ENCODE measurements around the gene PYY.
"Not testable (repeated sequence)": the region's sequence is repeated elsewhere in the genome, so short reads cannot be mapped to it uniquely, and the experiment has no call there.

PYY gene

GRCh38 chr17:43946781-43947180 is 7.0 kb downstream of the PYY start:
- DNase-seq (ENCODE audit: low read depth in 4 of 4, low spot score in 1 of 4), result no peak

DNA sequence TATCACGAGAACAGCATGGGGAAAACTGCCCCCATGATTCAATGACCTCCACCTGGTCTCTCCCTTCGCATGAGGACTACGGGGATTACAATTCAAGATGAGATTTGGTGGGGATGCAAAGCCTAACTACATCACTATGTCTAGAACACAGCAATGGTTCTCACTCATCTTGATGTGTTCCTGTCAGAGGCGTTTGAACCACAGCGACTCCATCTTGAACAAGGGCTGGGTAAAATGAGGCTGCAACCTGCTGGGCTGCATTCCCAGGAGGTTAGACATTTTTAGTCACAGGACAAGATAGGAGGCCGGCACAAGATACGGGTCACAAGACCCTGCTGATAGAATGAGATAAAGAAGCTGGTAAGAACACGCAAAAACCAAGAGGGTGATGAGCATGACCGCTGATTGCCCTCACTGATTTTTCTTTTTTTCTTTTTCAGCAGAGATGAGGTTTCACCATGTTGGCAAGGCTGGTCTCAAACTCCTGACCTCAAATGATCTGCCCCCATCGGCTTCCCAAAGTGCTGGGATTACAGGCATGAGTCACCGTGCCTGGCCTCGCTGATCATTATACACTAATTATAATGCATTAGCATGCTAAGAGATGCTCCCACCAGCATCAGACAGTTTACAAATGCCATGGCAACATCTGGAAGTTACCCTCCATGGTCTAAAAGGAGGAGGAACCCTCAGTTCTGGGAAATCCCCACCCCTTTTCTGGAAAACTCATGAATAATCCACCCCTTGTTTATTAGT is 8.5 kb downstream of the PYY start:
- DNase-seq (ENCODE audit: low read depth in 4 of 4, low spot score in 1 of 4), result no peak

- no peak for DNase-seq (ENCODE audit: low read depth in 4 of 4, low spot score in 1 of 4)
Observed at GRCh38 chr17:43942051-43942685, 11.6 kb downstream of the PYY start, which contains the start of gene PPY. Gene PPY, minus strand, starts transcription at chr17:43942476. Its CDS starts 822 bp downstream, at chr17:43941654.

- DNase-seq (ENCODE audit: low read depth in 4 of 4, low spot score in 1 of 4), result peak in 1 of 4 experiments; percentile 12
Observed at GRCh38 chr17:43940630-43941029, 13.1 kb downstream of the PYY start.

- no peak for DNase-seq (ENCODE audit: low read depth in 4 of 4, low spot score in 1 of 4)
Observed at GRCh38 chr17:43939886-43940285, 13.9 kb downstream of the PYY start.

- not testable (repeated sequence) for DNase-seq (ENCODE audit: low read depth in 4 of 4, low spot score in 1 of 4)
Observed at GRCh38 chr17:43939452-43939851, 14.3 kb downstream of the PYY start.

DNA sequence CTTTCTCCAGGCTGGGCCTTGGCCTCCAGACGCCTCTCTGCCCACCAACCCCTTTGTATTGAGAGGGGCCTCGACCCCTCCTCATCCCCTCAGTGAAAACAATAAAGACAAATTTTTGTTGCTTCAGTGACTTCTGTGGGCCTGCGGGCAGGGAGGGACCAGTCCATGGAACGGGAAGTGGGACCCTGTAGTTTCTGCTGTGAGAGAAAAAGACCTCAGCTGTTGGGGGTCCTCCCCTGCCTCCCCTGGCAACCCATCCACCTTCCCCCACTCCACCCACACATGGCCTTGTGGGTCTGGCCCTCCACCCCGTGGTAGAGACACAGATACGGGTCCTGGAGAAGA is 14.9 kb downstream of the PYY start:
- no peak for DNase-seq (ENCODE audit: low read depth in 4 of 4, low spot score in 1 of 4)

DNA sequence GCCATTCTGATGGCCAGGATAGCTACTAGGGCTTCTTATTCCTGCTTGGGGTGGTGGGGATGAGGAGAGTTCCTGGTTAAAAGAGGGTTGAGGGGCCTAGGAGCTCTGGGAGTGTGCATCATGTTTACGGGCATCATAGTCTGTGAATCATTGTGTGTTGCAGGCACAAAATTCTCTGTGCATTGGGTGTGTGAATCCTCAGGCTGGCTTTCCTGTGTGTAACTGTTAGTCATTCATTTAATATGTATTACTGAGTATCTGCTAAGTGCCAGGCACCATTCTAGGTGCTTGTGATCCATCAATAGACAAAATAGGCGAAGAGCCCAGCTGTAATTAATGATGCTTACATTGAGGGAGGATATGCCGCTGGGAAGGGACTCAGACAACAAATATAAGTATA is 17.3 kb downstream of the PYY start:
- DNase-seq (ENCODE audit: low read depth in 4 of 4, low spot score in 1 of 4), result no peak

GRCh38 chr17:43935926-43936261 is 17.8 kb downstream of the PYY start:
- no peak for DNase-seq (ENCODE audit: low read depth in 4 of 4, low spot score in 1 of 4)

GRCh38 chr17:43935204-43935925 is 18.4 kb downstream of the PYY start:
- no peak for DNase-seq (ENCODE audit: low read depth in 4 of 4, low spot score in 1 of 4)

GRCh38 chr17:43932923-43933322 is 20.8 kb downstream of the PYY start:
- no peak for DNase-seq (ENCODE audit: low read depth in 4 of 4, low spot score in 1 of 4)

GRCh38 chr17:43932357-43932756 is 21.4 kb downstream of the PYY start:
- DNase-seq (ENCODE audit: low read depth in 4 of 4, low spot score in 1 of 4), result no peak

GRCh38 chr17:43931062-43931571 is 22.6 kb downstream of the PYY start:
- no peak for DNase-seq (ENCODE audit: low read depth in 4 of 4, low spot score in 1 of 4)

GRCh38 chr17:43928609-43929008 is 25.1 kb downstream of the PYY start:
- no peak for DNase-seq (ENCODE audit: low read depth in 4 of 4, low spot score in 1 of 4)

GRCh38 chr17:43927929-43928328 is 25.8 kb downstream of the PYY start:
- DNase-seq (ENCODE audit: low read depth in 4 of 4, low spot score in 1 of 4), result not testable (repeated sequence)

- peak in 1 of 4 experiments; percentile 14 for DNase-seq (ENCODE audit: low read depth in 4 of 4, low spot score in 1 of 4)
Observed at GRCh38 chr17:43927060-43927864, 26.5 kb downstream of the PYY start.

GRCh38 chr17:43924558-43924957 is 29.2 kb downstream of the PYY start:
- no peak for DNase-seq (ENCODE audit: low read depth in 4 of 4, low spot score in 1 of 4)

DNA sequence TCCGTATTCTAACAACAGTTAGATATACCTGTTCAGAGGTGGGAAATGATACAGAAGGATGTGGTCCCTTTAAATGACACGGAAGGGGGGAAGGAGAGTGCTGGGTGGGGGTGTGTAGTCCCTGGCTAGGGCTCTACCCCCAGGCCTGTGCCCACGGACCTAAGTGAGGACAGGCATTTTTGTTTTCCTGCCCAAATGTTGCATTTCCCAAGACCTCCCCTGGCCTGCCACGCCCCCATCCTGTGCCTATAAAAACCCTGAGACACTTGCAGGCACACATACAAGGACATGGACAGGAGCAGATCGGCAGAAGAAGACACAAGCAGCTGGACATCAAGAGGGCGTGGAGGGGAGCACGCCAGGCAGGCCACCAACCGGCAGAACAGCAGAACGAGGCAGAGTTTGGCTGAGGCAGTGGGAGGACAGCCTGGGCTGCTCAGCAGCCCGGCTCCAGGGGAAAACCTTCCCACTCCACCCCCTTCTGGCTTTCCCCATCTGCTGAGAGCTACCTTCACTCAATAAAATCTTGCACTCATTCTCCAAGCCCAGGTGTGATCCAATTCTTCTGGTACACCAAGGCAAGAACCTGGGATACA is 33.1 kb downstream of the PYY start:
- DNase-seq (ENCODE audit: low read depth in 4 of 4, low spot score in 1 of 4), result no peak

GRCh38 chr17:43918026-43918389 is 35.7 kb downstream of the PYY start:
- DNase-seq (ENCODE audit: low read depth in 4 of 4, low spot score in 1 of 4), result no peak

DNA sequence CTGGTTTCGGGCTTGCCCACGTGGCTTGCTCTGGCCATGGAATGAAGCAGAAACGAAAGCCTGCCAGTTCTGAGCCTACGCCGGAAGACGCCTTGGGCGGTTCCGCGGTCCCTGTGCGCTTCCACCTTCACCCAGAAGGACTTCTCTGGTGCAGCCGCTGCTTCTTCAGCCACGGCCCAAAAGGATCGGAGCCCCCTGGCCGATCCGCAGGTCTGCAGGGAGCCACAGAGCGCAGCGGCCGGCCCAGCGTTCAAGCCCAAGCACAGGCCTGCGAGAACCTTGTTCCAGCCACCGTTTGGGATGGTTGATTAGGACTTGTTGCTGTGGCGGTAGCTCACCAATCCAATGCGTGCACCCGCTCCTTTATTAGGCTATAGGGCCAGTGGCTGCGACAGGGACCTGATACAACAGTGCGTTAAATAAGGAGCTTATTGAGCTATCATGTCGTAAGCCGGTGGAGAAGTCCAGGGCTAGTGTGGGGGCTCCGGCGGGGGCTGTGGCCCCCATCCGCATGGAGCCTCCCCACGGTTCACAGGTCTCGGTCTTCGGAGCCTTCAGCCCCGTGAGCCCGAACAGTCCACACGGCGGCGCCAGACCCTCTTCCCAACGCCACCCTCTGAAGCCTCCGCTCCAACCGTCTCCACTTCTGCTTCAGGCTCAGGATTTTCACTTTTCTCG is 36.3 kb downstream of the PYY start:
- peak in 2 of 4 experiments; percentile 30 to 38 for DNase-seq (ENCODE audit: low read depth in 4 of 4, low spot score in 1 of 4)

Data from stimulated activated CD4-positive, alpha-beta T cell treated with anti-CD3 and anti-CD28 coated beads, Interleukin-1b, Interleukin-23, amount 100 ng/mL, for 24 hours (primary cell).